ENCODE data around the gene CHST8.

The CHST8 gene

DNA sequence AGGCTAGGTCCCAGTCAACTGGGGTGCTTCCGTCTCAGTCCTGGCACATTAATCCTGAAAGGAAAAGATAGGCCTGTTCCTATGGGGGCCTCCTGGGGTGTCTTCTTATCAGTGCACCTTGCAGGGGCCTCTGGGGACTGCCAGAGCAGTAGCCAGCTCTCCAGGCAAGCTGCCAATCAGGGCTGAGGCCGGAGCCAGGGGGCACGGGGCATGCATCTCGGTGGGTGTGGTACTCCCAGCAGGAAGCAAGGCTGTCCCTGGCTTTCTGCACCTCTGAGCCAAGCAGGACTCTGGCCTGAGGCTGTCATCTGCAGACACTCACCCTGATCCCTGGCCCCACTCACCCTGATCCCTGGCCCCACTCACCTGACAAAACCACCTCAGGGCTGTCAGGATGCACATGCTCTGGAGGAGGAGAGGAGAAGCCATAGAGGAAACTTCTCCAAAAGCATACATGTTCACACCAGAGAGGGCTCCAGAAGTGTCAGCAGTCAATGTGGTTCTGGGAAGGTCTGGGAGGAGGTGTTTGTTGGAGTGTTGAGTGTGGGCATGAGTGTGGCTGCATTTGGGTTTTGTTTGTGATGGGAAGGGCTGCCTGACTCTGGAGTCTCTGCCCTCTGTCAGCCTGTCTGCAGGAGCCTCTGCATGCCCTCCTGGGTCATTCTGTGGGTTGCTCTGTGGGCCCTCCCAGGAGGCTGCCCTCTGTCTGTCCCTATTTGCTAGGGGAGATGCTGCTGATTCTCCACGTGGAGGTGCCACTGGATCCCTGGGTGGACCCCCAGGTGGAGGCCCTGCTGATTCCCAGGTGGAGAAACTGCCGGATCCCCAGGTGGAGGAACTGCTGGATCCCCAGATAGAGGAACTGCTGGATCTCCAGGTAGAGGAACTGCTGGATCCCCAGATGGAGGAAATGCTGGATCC, 152.2 kb downstream of the CHST8 start:
- DNase-seq = no peak

DNA sequence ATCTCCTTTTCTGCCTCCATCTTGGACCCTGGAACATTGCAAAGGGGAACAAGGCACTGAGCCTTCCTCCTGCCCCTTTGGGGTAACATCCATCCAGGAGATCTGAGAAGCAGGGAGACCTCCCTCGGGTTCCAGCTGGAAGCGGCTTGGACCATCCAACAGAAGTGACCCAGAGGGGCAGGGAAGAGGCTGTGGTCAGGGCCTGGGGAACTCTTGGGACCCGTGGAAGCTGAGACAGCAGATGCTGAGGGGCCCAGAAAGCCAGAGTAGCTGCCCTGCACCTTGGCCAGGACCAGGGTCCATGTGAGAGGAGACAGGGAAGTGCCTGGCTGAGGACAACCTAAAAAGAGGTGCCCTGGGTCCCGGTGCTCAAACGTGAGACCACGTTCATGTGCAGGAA, 153.0 kb downstream of the CHST8 start:
- no peak for DNase-seq

DNA sequence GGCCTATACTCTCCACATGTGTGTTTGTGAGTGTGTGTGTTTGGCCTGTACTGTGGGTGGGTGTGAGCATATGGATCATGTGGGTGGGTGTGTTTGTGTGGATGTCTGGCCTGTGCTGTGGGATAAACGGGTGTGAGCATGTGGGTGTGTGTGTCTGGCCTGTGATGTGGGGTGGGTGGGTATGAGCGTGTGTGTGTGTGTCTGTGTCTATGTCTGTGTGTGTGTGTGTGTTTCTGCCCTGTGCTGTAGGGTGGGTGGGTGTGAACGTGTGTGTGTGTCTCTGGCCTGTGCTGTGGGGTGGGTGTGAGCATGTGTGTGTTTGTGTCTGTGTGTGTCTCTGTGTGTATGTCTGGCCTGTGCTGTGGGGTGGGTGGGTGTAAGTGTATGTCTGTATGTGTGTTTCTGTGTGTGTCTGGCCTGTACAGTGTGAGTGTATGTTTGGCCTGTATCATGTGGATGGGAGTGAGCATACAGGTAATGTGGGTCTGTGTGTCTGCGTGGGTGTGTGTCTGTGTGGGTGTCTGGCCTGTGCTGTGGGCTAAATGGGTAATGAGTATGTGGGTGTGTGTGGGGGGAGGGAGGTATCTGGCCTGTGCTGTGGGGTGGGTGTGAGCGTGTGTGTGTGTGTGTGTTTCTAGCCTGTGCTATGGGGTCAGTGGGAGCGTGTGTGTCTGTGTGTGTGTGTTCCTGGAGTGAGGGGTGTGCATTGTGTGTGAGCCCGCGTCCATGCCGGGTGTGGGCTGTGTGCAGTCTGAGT, 154.2 kb downstream of the CHST8 start:
- DNase-seq = no peak

DNA sequence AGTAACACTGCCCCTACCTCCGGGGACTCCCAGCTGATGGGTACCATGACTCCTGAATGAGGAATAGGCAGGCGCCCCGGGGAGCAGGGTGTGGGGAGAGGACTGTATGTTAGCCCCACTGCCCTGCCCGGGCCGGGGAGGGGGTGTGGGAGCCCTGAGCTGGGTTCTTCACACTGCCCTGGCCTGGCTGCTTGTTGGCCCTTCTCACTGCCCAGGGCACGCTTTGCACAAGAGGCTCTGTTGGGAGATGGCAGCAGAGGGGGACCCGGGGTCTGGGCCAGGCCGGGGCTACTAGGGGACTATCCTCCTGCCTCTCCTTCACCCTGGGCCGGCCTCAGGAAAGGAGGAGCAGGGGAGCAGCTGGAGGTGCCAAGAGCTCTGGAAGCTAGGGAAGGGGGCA, 155.6 kb downstream of the CHST8 start:
- no peak for DNase-seq

DNA sequence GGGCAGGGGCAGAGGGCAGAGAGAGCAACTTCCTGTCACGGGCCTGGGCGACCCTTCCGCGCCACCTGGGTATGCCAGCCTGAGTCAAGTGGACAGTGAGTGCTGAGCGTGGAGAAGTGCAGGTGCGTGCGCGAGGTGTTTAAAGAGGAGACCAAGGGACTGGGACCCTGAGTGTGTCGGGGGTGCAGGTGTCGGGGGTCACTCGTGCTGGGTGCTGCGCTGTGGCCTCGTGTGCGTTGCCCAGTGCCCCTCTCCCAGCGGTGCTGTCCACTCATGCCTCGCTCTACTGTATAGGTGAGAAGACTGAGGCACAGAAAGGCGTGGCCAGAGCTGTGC, 156.0 kb downstream of the CHST8 start:
- no peak for DNase-seq

DNA sequence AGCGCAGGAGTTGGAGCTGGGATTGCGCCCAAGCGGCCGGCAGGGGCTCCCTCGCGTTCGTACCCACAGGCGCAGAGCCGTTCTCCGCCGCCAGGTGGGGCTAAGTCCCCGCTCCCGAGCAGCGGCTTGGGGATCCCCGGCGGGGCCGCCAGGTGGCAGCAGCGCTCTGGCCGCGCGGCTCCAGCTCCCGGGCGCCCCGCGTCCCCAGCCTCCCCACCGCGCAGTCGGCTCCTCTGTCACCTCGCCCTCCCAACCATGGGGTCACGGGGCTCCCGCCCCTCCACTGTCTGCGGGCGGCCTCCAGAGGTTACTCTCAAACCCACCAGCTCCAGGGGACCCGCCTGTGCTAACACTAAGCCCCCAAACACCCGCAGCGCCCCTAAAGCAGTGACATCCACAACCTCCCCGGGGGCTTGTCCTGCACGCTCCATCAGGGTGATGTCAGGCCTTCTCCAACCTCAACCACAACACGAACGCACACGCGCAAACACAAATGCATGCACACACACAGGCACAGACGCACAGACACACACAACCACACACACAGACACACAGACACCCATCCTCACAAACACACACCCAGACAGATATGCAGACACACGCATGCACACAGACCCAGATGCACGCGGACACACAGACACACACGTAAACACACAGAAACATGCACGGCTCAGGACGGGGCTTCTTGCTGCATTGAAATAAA, 156.5 kb downstream of the CHST8 start:
- peak; percentile 83 for DNase-seq

DNA sequence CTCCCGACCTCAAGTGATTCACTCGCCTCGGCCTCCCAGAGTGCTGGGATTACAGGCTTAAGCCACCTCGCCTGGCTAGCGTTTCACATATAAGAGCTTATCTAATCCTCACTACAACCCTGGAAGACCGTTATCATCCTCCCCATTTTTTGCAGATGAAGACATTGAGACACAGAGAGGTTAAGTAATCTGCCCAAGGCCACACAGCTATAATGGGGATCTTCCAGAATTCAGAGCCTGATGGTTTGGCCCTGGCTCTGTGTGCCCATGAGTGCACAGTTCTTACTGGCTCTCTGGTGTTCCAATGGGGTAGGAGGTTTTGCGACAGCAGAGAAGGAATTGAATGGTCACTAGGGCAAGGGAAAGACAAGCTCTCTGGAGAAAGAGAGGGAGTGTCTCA, 158.1 kb downstream of the CHST8 start:
- no peak for DNase-seq

DNA sequence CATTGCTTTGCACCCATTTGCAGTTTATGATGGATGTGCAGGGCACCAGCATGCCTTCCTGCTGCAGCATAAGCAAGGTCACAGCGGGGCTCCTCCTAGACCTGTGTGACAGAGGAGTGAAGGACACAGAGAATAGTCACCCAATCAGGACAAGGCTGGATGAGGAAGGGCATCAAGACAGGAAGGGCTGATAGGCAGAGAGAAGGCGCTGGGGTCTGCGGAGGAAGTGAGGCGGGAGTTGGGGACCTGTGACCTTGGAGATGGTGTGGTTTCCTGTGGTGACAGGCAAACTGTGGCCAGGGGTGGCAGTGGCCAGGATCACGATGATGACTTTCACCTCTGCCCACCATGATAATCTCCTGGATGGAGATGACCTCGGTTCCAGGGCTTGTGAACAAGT, 158.5 kb downstream of the CHST8 start:
- DNase-seq = no peak

DNA sequence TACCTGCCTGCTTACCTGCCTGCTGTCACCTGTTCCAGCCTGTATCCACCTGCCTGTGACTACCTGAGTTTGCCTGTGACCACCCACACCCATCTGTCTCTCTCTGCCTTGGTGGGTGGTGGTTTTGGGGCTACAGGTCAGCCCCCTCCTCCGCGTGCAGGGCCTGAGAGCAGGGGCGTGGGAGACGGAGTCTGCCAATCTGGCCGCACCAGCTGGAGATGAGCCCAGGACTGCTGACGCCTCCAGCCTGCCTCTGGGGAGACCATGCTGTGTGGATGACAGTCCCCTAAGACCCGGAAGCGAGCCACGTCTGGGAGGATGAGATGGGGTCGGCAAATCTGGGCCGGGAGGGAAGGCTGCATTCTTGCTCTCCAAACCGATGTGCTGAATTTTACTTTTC, 159.0 kb downstream of the CHST8 start:
- no peak for DNase-seq

DNA sequence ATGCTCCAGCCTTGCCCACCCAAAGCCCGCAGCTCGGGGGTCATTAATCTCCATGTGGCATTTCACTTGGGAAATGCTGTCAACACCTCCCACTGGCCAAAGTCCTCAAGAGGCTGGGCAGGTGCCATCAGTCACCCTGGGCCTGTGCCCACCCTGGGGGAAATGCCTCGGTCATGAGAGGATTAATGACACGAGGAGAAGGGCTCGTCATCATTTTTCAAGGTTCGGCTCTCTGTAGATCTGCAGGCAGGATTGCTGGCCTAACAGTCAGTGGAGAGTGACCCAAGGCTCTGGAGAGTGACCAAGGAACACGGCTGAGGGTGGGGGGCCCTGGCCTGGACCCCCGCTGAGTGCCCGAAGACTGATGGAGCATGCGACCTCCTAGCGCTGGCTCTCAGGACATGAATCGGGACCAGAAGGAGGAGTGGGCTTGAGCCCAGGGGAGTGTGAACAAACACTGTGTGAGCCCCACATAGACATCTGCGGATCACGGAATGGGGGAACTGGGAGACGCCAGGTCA, 159.7 kb downstream of the CHST8 start:
- no peak for DNase-seq

DNA sequence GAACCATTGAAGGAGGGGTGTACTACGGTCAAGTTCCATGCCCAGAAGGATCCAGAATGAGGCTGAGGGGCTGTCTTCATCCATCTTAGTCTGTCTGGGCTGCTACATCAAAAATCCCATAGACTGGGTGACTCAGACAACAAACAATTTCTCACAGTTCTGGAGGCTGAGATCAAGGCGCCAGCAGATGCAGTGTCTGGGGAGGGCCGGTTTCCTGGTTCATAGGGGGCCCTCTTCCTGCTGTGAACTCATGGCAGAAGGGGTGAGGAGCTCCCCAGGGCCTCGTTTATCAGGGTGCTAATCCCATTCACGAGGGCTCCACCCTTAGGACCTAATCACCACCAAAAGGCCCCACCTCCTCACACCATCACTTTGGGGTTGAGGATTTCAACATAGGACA, 160.2 kb downstream of the CHST8 start:
- DNase-seq = no peak

DNA sequence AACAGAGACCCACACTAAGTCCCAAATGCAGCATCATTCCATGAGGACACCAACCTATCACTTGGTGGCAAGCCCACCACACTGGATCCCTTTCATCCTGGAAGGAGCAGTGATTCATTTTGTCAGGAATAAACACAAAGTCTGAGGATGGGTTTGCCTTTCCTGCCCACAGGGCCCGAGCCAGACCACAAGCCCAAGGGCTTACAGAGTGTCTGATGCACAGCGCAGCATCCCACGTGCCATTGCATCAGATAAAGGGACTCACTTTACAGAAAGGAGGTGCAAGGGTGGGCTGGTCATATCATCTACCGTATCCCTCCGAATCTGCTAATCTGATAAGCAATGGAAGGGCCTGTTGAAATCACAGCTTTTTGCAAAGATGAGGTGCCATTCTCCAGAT, 162.7 kb downstream of the CHST8 start:
- no peak for DNase-seq

DNA sequence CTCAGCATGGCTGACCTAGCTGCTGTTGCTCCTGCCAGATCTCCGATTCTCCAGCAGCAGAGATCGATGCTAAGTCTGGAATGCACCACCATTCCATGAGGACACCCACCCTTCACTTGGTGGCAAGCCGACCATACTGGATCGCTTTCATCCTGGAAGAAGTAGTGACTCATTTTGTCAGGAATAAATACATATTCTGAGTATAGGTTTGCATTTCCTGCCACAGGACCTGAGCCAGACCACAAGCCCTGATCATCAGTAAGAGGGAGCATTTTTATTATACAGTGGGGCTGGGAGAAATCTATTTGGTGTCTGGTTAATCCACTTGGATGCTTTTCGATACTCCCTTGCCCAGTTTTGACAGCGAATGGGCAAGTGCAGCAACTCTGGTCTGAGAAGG, 164.0 kb downstream of the CHST8 start:
- no peak for DNase-seq

DNA sequence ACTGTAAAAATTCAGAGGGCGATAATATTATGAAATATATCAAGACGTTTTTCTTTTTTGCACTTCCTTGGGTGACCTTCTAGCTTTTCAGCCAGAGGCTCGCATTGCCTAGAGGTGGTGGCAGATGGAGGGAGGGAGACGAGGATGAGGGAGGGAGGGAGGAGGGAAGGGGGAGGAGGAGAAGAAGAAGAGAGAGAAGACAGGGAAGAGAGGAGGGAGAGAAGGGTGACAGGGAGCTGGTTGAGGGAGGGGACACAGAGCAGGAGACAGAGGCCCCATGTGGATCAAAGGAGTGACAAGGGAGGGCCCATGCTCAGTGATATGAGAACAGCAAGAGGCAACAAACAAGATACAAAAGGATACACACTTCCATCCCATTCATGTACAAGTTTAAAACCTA, 166.9 kb downstream of the CHST8 start:
- DNase-seq = no peak

DNA sequence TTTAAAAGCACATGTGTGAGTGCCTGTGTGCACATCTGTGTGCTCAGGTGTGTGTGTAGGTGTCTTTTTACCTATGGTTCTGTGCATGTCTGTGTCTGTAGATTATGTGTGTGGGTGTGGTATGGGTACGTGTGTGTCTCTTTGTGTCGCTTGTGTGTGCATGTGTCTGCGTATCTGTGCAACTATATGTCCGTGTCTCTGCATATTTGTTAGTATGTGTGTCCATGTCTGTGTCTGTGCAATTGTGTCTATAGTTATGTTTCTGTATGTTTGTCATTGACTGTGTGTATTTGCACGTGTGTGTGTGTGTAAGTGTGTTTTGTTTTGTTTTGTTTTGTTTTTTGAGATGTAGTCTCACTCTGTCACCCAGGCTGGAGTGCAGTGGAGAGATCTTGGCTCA, 167.6 kb downstream of the CHST8 start:
- DNase-seq = no peak

DNA sequence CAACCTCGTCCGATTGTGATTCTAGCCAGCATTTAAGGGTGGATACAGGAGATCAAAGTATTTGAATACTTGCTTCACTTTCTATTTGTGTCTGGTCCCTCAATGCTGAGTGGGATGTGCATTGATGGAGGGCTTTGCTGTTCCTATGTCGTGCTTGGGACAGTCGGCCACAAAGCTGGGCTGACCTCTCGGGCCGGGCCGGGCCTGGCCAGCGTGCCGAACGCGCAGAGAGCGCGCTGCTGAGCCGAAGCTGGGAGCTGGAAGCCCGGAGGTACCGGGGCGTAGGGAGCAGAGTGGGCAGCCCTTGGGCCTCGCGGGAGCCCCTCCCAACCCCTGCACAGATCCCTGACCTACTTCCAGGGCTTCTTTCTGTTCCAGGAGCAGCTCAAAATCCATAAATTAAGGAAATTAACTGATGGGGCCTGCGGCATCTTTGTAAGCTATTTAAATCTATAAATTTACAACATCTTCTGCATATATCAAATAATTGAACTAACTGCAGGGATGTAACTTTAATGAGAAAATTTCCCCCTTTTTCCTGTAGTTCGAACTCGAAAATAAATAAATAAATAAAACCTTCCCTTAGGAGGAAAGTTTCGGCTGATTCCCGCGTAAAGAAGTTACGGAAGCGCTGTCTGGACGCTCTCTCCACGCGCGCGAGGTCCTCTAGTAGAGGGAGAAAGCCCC, 173.1 kb downstream of the CHST8 start:
- DNase-seq = no peak

DNA sequence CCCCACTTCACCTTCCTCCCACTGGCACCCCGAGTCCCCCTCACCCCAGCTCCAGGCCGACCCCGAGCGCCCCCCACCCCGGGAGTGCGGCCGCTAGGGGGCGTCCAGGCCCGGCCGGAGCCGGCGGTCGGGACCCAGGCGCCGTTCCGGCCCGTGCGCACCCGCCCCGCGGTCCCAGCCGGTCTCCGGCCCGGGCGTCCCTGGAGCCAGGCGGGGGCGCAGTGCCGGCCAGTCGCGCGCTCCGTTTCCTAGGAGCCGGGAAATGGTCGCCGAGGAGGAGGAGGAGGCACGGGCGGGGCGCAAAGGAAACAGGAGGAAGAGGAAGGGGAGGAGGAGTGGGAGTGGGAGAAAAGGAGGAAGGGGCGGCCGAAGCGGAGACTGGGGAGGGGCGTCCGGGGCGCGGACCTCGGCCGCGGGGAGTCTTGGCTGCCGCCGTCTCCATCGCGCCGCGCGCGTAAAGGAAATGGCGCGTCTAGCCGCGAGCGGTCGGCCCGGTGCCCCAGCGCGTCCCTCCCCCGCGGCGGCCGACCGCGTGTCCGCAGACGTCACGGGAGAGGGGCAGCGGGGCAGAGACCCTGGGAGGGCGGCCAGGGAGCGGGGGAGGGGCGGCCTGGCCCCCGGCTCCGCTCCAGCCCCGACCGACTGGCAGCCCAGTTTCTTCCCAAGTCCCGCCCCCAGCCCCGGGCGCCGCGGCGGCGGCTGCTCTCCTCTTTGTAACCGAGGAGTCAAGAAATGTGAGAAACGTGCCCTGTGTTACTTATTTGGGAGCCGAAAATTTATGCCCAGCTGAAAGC, 173.8 kb downstream of the CHST8 start:
- peak; percentile 67 for DNase-seq

DNA sequence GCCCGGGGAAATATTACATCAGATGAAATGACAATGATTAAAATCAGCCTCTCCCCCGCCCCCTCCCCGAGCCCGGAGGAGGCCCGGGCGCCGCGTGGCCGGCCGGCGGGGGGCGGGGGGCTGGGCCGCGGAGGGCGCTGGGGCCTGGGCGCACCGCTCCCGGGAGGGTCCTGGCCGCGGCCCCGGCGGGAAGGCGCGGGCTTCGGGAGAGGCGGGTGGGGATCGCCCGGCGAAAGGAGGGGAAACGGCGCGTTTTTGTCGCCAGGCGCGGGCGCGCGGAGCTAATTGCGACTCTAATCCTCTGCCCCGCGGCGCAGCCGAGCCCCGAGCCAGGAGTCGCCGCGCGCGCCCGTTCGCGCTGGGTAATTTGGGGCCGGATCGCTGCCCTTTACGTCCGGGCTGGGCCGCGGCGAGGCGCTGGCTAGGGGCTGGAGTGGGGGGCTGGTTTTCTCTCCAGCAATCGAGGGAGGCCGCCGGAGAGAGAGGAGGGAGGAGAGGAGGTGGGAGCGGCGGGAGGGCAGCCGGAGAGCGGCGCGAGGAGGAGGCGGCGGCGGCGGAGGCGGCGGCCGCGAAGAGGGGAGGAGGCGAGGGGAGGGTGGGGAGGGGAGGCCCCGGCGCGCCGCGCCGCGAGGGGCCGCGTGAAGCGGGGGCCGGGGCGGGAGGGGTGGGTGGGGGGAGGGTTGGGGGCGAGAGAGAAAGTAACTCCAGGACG, 174.6 kb downstream of the CHST8 start, which contains the start of gene KCTD15:
TSS of gene KCTD15 (plus strand) at position 707 of the 712 bp plus-strand sequence. CDS start 3,585 bp downstream, outside the sequence.
- DNase-seq = peak; percentile 58

DNA sequence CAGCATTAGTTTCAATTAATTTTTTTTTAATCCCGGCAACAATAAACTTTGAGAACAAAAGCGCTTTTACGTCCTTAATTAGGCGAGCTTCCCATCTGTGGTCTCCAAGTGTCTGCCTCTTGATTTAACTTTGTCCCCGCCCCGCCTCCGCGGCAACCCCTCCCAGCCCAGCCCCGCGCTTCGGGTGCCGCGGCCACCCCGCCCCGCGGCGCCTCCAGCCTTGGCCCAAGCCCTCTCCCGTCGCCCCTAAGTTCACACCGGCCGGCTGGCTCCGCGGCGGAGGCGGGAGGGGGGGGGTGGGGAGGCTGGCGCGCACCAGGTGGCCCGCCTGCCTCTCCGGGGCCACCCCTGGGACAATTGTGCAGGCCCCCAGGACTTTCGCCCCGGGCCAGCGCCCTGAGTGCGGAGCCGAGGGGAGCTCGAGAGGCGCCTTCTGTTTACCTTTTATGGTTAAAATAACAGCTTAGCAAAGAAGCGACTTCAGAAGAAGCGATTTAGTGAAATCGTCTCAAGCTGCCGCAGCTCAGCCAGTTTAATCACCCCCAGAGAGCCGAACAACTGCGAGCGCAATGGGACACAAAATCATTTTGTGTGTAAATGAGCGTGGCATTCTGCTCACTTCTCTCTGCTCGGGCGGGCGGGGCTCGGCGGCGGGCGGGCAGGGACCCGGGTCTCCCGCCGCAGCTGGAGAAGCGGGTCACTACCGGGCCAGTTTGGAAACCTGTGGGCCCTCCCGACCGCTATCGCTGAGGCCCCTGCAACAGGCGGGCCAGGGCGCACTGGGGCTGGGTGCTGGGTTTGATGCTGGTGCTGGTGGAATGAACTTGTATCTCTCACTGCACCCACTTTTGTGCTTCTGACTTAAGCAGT, 176.3 kb downstream of the CHST8 start:
- DNase-seq = peak; percentile 8

DNA sequence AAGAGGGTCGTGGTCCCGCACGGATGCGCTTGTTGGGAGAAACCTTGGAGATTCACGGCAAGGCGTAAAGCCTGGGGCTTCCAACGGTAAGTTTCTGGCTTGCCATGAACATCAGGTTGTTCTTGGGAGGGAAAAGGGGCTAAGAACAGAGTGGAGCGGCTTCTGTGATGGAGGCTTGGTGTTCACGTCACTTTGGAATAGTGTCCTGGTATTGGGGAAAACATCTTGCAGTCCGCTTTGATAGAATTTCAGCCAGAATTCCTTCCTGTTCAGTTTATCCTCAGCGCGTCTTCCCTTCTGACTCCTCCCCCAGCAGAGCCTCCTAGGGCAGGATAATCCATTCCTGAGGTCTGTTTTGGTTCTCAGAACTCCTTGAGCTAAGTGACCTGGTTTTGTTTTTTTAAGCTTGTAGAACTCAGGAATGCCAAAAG, 176.9 kb downstream of the CHST8 start:
- no peak for DNase-seq

All from NCI-H1105 (cell line).